ENCODE measurements around the gene CLP1.
"Not testable (repeated sequence)": the region's sequence is repeated elsewhere in the genome, so short reads cannot be mapped to it uniquely, and the experiment has no call there.

Gene CLP1

GRCh38 chr11:57640068-57640800 is 17.3 kb upstream of the CLP1 start:
- no peak for DNase-seq (ENCODE audit: insufficient read length, low spot score)
- FAIRE-seq = no peak

GRCh38 chr11:57641011-57641807 is 16.4 kb upstream of the CLP1 start:
- DNase-seq (ENCODE audit: insufficient read length, low spot score) (peak; percentile 48), FAIRE-seq (peak; percentile 73)

GRCh38 chr11:57643802-57644201 is 13.8 kb upstream of the CLP1 start:
- no peak for FAIRE-seq
- DNase-seq (ENCODE audit: insufficient read length, low spot score) = no peak

GRCh38 chr11:57644748-57645688 is 12.5 kb upstream of the CLP1 start:
- DNase-seq (ENCODE audit: insufficient read length, low spot score) (peak; percentile 69), FAIRE-seq (peak; percentile 71)

GRCh38 chr11:57645689-57646085 is 11.9 kb upstream of the CLP1 start:
- DNase-seq (ENCODE audit: insufficient read length, low spot score) (no peak), FAIRE-seq (no peak)

- DNase-seq (ENCODE audit: insufficient read length, low spot score) (no peak), FAIRE-seq (no peak)
Measured at GRCh38 chr11:57646194-57646798, 11.3 kb upstream of the CLP1 start.

- FAIRE-seq = no peak
- no peak for DNase-seq (ENCODE audit: insufficient read length, low spot score)
Measured at GRCh38 chr11:57646799-57647303, 10.7 kb upstream of the CLP1 start.

- FAIRE-seq (no peak), DNase-seq (ENCODE audit: insufficient read length, low spot score) (no peak)
Measured at GRCh38 chr11:57647372-57647771, 10.2 kb upstream of the CLP1 start.

- no peak for FAIRE-seq
Measured at GRCh38 chr11:57647960-57648800, 9.4 kb upstream of the CLP1 start.

GRCh38 chr11:57648801-57649735 is 8.5 kb upstream of the CLP1 start:
- DNase-seq (ENCODE audit: insufficient read length, low spot score) = no peak
- no peak for FAIRE-seq

More at GRCh38 chr11:57647960-57648800, 9.4 kb upstream of the CLP1 start:
- DNase-seq (ENCODE audit: insufficient read length, low spot score) = no peak

GRCh38 chr11:57649826-57650738 is 7.5 kb upstream of the CLP1 start, which contains the start of gene YPEL4:
TSS of gene YPEL4 (minus strand) at chr11:57649912. CDS start at chr11:57647107, 2,805 bp downstream.
- no peak for FAIRE-seq
- no peak for DNase-seq (ENCODE audit: insufficient read length, low spot score)

GRCh38 chr11:57650739-57651090 is 6.8 kb upstream of the CLP1 start:
- DNase-seq (ENCODE audit: insufficient read length, low spot score) (no peak), FAIRE-seq (no peak)

GRCh38 chr11:57651408-57651807 is 6.2 kb upstream of the CLP1 start:
- no peak for FAIRE-seq

GRCh38 chr11:57652230-57652629 is 5.3 kb upstream of the CLP1 start:
- not testable (repeated sequence) for DNase-seq (ENCODE audit: insufficient read length, low spot score); FAIRE-seq

More at GRCh38 chr11:57651408-57651807, 6.2 kb upstream of the CLP1 start:
- DNase-seq (ENCODE audit: insufficient read length, low spot score) = no peak

- FAIRE-seq (no peak), DNase-seq (ENCODE audit: insufficient read length, low spot score) (no peak)
Measured at GRCh38 chr11:57652662-57653061, 4.9 kb upstream of the CLP1 start.

GRCh38 chr11:57653163-57653562 is 4.4 kb upstream of the CLP1 start:
- DNase-seq (ENCODE audit: insufficient read length, low spot score) (no peak), FAIRE-seq (no peak)

- FAIRE-seq (no peak), DNase-seq (ENCODE audit: insufficient read length, low spot score) (no peak)
Measured at GRCh38 chr11:57656885-57657193, 723 bp upstream of the CLP1 start.

GRCh38 chr11:57658023-57658361 is 430 bp downstream of the CLP1 start:
- no peak for FAIRE-seq
- DNase-seq (ENCODE audit: insufficient read length, low spot score) = no peak
